HG03135 (cell line): ENCODE data around the gene CDK4.
"Not testable (repeated sequence)": the region's sequence is repeated elsewhere in the genome, so short reads cannot be mapped to it uniquely, and the experiment has no call there.

ENCODE experiments used
- ATAC-seq: cut with Tn5 transposase; IDR thresholded peaks from one replicate; pipeline ENCODE4 v1.9.1; 2021; ENCODE audit warnings: mild to moderate bottlenecking, moderate library complexity; ENCODE audit not compliant: unreplicated experiment

The CDK4 gene

DNA sequence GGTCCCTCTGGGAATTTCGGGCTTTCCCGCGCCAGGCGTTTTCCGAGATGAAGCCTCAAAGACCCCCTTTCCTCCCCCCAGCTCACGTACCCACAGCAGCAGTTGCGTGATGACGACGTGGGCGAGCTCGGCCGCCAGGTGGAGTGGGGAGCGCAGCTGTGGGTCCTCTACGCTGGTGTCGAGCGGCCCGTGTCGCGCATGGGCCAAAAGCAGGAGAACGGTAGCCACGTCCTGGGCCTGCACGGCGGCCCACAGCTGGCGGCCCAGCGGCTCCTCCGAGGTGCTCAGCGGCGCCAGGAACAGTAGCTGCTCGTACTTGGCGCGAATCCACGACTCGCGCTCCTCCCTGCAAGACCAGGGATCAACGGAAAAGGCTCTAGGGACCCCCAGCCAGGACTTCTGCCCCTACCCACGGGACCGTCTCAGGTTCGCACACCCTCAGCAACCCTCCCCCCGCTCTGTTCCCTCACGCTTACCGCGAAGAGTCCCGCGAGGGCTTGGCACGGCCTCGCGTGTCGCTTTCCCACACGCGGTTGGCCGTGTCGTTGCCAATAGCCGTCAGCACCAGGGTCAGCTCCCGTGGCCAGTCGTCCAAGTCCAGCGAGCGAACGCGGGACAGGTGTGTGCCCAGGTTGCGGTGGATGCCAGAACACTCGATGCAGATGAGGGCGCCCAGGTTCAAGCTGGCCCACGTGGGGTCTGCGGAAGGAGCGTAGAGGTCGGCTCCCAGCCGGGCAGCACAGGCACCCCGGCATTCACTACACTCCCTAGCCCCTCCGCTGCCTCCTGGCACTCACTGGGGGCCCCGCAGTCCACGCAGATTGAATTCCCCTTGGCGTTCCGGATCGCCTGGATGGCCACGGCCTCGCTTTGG is 25.0 kb downstream of the CDK4 start:
- no peak for ATAC-seq

GRCh38 chr12:57726151-57726883 is 25.8 kb downstream of the CDK4 start:
- no peak for ATAC-seq

DNA sequence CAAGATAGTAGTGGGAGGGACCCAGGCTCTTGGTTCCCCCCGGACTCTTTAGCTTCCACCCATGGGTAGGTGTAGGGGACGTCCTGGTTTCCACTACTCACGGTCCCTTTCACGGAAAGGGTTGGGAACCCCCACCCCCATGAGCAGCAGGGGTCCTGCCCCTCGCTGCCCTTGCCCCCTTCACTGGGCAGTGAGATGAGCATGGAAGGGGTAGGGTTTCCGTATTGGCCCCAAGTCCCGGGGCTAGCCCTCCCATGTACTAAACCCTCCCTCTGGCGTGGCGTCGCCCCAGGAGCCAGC is 26.3 kb downstream of the CDK4 start:
- ATAC-seq = no peak

DNA sequence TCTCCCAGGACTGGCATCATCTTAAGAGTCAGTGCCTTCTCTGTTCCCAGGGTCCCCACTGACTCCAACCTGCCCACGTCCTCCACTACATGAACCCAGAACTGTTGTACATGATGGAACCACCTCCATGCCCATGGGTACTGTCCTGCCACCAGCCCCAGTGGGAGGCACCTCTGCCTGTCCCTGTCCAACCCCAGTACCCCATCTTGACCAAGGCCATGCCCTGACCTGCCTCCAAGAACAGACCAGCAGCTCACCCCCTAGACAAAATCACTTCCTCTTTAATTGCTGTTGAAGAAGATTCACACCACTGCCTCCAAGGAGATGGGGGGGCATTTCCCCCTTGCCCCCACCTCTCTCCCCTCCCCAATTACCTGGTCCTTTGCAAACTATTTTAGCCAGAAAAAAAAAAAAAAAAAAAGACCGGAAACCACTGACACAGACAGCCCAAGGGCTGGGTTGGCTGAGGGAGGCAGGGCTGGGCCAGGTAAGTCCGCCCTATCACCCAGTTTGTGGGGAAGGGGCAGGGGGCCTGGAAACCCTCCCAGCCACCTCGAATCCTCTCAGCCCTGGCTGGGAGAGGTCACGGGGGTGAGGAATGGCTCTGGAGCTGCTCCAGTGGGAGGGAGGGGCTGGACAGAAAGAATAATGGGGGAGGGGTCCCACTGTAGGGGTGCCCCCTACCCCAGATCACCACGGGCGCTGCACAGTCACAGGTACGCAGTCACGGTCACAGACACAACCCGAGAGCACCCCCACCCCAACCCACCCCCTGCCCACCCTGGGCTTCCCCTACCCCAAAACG is 27.0 kb downstream of the CDK4 start:
- no peak for ATAC-seq

GRCh38 chr12:57724003-57724935 is 27.8 kb downstream of the CDK4 start:
- ATAC-seq = no peak

- ATAC-seq = no peak
These were observed 28.5 kb downstream of the CDK4 start for GRCh38 chr12:57723630-57723962.

- ATAC-seq = no peak
These were observed 29.1 kb downstream of the CDK4 start for GRCh38 chr12:57722716-57723629.

- ATAC-seq = not testable (repeated sequence)
These were observed 30.1 kb downstream of the CDK4 start for GRCh38 chr12:57721846-57722608.

GRCh38 chr12:57720606-57721595 is 31.2 kb downstream of the CDK4 start:
- no peak for ATAC-seq

- ATAC-seq = no peak
These were observed 32.1 kb downstream of the CDK4 start for GRCh38 chr12:57719777-57720605.

- ATAC-seq = no peak
These were observed 33.2 kb downstream of the CDK4 start for GRCh38 chr12:57718641-57719528.

DNA sequence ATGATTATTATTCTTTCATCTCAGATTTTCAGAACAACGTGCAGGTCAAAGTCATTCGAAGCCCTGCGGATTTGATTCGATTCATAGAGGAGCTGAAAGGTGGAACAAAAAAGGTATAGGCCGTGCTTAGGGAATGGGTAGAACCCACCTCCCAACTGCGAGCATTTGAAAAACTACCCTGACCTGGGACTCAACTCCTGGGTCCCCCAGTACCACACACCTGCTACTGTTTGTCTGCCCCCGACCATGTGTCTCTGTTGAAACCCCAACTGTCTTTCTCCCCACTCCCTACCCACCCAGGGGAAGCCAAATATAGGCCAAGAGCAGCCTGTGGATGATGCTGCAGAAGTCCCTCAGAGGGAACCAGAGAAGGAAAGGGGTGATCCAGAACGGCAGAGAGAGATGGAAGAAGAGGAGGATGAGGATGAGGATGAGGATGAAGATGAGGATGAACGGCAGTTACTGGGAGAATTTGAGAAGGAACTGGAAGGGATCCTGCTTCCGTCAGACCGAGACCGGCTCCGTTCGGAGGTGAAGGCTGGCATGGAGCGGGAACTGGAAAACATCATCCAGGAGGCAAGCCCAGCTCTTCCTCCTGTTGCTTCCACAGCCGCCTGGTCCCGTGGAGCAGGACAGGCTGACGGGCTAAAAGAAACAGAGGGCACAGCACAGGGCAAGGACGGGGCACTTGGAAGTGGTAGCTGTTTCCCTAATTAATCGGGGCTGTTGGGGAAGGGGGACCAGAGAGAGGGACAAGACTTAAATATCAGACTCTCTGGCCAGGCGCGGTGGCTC is 34.1 kb downstream of the CDK4 start:
- no peak for ATAC-seq

- no peak for ATAC-seq
These were observed 35.0 kb downstream of the CDK4 start for GRCh38 chr12:57717131-57717530.

DNA sequence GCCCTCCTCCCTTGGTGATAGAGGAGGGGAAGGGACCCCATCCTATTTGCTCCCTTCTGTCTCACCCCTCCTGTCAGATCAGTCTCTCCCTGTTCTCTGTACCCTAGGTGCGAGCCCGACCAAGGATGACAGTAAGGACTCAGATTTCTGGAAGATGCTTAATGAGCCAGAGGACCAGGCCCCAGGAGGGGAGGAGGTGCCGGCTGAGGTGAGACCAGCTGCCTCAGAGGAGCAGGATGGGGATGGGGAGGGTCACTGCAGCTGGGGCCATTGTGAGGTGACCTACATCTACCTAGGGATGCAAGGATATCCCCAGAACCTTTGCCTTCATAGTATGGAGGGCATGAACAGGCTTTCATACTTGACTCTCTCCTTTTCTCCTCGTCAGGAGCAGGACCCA is 35.8 kb downstream of the CDK4 start:
- no peak for ATAC-seq

- no peak for ATAC-seq
These were observed 36.3 kb downstream of the CDK4 start for GRCh38 chr12:57715786-57716185.
